Endodermal cell (in vitro differentiated cells): ENCODE results near the gene APBA1. TPM values are rescaled to one million over a fixed set of nuclear protein-coding genes. Genes with fewer than 3 reads are reported as not detected.

Source experiments
- DNase-seq: peaks from one replicate; pipeline ENCODE4 v3.0.0-alpha.2; 2017
- H3K27ac ChIP-seq: 2 replicates; pipeline ENCODE4 v1.5.1; 2013; ENCODE audit warnings: mild to moderate bottlenecking, low read depth, low read length, moderate library complexity
- H3K27me3 ChIP-seq: 2 replicates; pipeline ENCODE4 v1.6.1; 2013; ENCODE audit warnings: mild to moderate bottlenecking, low read length, moderate library complexity; ENCODE audit not compliant: insufficient read depth, control insufficient read depth, poor library complexity, severe bottlenecking
- H3K36me3 ChIP-seq: 2 replicates; pipeline ENCODE4 v1.7.0; 2013; ENCODE audit warnings: mild to moderate bottlenecking, low read length, moderate library complexity; ENCODE audit not compliant: control insufficient read depth, insufficient read depth
- H3K4me1 ChIP-seq: one replicate; pipeline ENCODE4 v1.7.0; 2013; ENCODE audit warnings: low read length; ENCODE audit not compliant: control insufficient read depth, insufficient read depth
- H3K4me3 ChIP-seq: 2 replicates; pipeline ENCODE4 v1.5.1; 2013; ENCODE audit warnings: mild to moderate bottlenecking, low read length, moderate library complexity
- H3K9ac ChIP-seq: 2 replicates; pipeline ENCODE4 v1.6.1; 2013; ENCODE audit warnings: mild to moderate bottlenecking, low read length, moderate library complexity; ENCODE audit not compliant: poor library complexity, severe bottlenecking; ENCODE audit errors: extremely low read depth
- H3K9me3 ChIP-seq: 2 replicates; pipeline ENCODE4 v1.6.1; 2013; ENCODE audit warnings: mild to moderate bottlenecking, low read length, moderate library complexity; ENCODE audit not compliant: control insufficient read depth
- H3K27ac Mint-ChIP-seq: 2 replicates; pipeline ENCODE4 v1.8.0; 2020; ENCODE audit warnings: mixed read lengths
- H3K27me3 Mint-ChIP-seq: 2 replicates; pipeline ENCODE4 v1.8.0; 2021; ENCODE audit warnings: mild to moderate bottlenecking, mixed read lengths; ENCODE audit not compliant: insufficient read depth
- H3K36me3 Mint-ChIP-seq: 2 replicates; pipeline ENCODE4 v1.8.0; 2020; ENCODE audit warnings: low read depth, mixed read lengths
- H3K4me1 Mint-ChIP-seq: 2 replicates; pipeline ENCODE4 v1.8.0; 2020; ENCODE audit warnings: mixed read lengths
- H3K4me3 Mint-ChIP-seq: 2 replicates; pipeline ENCODE4 v1.8.0; 2020; ENCODE audit warnings: mild to moderate bottlenecking, moderate library complexity, mixed read lengths
- H3K9me3 Mint-ChIP-seq: 2 replicates; pipeline ENCODE4 v1.8.0; 2020; ENCODE audit warnings: mild to moderate bottlenecking, mixed read lengths
- CTCF ChIP-seq: fragments of 200-600 bp; sonication (generic); conservative IDR thresholded peaks from 2 replicates; pipeline ENCODE4 v1.5.0; 2021; ENCODE audit warnings: antibody characterized with exemption, mild to moderate bottlenecking
- WGBS, 2 experiments: methylation state at CpG; one replicate each; pipeline versions ENCODE4 v1.1.5 to v1.1.7; 2013; ENCODE audit warnings: missing lambda C conversion rate in 2 of 2, mixed read lengths in 1 of 2; ENCODE audit not compliant: insufficient coverage in 1 of 2, insufficient read length in 1 of 2; 5-methylcytosine and 5-hydroxymethylcytosine counted together
- total RNA-seq, 2 donors: library from RNA; stranded (reverse); fragmentation: NEBNext Ultra II Directional in 1 of 2; extraction: Animal tissue kit (Norgen Biotek cat#: 25700) in 1 of 2; gene quantifications; 2 replicates in 1 of 2; 3 replicates in 1 of 2; pipeline ENCODE4 v1.2.1, GENCODE V29; 2021

The APBA1 gene
- total RNA-seq, 2 donors from 2014 or later: 0.51 to 0.75 TPM

DNA sequence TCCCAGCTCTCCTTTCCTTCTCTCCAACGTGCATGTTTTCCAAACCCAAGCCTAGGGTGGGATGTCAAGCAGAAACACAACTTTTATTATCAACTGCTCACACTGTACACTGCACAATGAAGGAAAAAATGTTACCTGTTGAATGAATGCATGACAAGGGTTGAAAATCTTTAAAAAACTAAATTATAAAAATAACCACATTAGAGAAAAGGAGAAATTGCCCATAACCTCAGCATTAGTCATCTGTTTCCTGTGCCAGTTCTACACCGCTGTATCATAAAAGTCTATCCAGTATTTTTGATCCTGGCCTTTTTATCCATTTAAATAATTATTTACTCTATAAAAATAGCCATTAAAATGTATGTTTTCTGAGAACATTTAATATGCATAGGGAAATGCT is 101.1 kb downstream of the APBA1 start:
- no peak for TF ChIP-seq CTCF
- Histone ChIP-seq H3K4me3 (no peak overlapping the region), H3K27me3 (no peaks in the 10 kb centered on the region), H3K27ac (no peak overlapping the region), H3K4me1 (no peaks in the 10 kb centered on the region), H3K36me3 (no peaks in the 10 kb centered on the region), H3K9ac (no peak overlapping the region), H3K9me3 (no peaks in the 10 kb centered on the region)
- Mint-ChIP-seq H3K36me3 (no peaks in the 10 kb centered on the region), H3K4me1 (no peaks in the 10 kb centered on the region), H3K4me3 (no peak overlapping the region), H3K27ac (no peak overlapping the region), H3K9me3 (no peaks in the 10 kb centered on the region), H3K27me3 (peaks cover 12% of the 10 kb centered on the region)
- 89% methylated on average over 2 of the region's 2 CpGs; no CpG with 5 or more reads in 1 of the 2 experiments for WGBS, 2 experiments
- no peak for DNase-seq

DNA sequence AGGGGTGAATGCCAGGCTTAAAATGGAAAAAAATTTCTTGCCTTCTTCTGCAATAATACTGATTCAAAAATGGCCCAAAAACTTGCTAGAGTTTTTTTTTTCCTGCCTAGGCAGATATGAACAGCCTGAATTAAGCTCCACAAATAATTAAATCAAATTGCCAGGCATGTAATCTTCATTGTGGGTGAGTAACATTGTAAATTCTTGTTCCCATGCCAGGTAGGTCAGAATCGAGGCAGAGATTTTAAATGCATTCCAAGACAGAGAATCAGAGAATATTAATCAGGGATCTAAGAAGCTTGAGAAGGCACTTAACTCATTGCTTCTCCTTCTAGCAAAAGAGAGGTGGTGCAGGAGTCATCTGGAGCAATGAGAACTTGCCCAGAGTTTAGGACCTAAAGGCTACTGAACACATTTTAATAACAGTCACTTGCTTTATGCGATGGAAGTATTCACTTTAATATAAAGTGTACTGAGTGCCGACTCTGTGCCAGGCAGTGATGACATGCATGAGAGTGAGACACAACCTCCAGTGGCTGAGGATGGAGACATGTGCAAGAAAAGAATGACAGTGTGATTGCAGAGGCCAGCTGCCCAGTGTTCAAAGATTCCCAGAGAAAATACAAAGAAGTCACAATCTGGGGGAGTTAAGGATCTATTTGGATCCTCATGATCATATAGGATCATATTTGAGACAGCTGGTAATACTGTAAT is 102.3 kb downstream of the APBA1 start:
- Mint-ChIP-seq H3K36me3 (no peaks in the 10 kb centered on the region), H3K4me3 (no peak overlapping the region), H3K27ac (no peak overlapping the region), H3K27me3 (peaks cover 10% of the 10 kb centered on the region), H3K4me1 (no peaks in the 10 kb centered on the region), H3K9me3 (no peaks in the 10 kb centered on the region)
- Histone ChIP-seq H3K4me1 (no peaks in the 10 kb centered on the region), H3K27ac (no peak overlapping the region), H3K27me3 (no peaks in the 10 kb centered on the region), H3K4me3 (no peak overlapping the region), H3K9me3 (no peaks in the 10 kb centered on the region), H3K9ac (no peak overlapping the region), H3K36me3 (no peaks in the 10 kb centered on the region)
- WGBS, 2 experiments: 87 to 93% methylated on average over 3 of the region's 3 CpGs
- TF ChIP-seq CTCF: no peak
- DNase-seq: no peak

GRCh38 chr9:69564557-69564956 is 107.6 kb downstream of the APBA1 start:
- no peak for TF ChIP-seq CTCF
- H3K4me1 Mint-ChIP-seq: no peaks in the 10 kb centered on the region

More at GRCh38 chr9:69564557-69564956, 107.6 kb downstream of the APBA1 start:
- Histone ChIP-seq H3K27ac (no peak overlapping the region), H3K4me3 (no peak overlapping the region), H3K4me1 (no peaks in the 10 kb centered on the region), H3K27me3 (no peaks in the 10 kb centered on the region), H3K36me3 (no peaks in the 10 kb centered on the region), H3K9me3 (no peaks in the 10 kb centered on the region), H3K9ac (no peak overlapping the region)
- 81 to 88% methylated on average over 1 of the region's 1 CpG for WGBS, 2 experiments
- no peaks in the 10 kb centered on the region for H3K9me3 Mint-ChIP-seq
- H3K36me3 Mint-ChIP-seq: no peaks in the 10 kb centered on the region
- no peak overlapping the region for H3K27ac Mint-ChIP-seq
- no peak overlapping the region for H3K4me3 Mint-ChIP-seq
- no peak for DNase-seq
- peaks cover 4% of the 10 kb centered on the region for H3K27me3 Mint-ChIP-seq
